Measurements from ENCODE around the gene GALR2.

GALR2 gene

DNA sequence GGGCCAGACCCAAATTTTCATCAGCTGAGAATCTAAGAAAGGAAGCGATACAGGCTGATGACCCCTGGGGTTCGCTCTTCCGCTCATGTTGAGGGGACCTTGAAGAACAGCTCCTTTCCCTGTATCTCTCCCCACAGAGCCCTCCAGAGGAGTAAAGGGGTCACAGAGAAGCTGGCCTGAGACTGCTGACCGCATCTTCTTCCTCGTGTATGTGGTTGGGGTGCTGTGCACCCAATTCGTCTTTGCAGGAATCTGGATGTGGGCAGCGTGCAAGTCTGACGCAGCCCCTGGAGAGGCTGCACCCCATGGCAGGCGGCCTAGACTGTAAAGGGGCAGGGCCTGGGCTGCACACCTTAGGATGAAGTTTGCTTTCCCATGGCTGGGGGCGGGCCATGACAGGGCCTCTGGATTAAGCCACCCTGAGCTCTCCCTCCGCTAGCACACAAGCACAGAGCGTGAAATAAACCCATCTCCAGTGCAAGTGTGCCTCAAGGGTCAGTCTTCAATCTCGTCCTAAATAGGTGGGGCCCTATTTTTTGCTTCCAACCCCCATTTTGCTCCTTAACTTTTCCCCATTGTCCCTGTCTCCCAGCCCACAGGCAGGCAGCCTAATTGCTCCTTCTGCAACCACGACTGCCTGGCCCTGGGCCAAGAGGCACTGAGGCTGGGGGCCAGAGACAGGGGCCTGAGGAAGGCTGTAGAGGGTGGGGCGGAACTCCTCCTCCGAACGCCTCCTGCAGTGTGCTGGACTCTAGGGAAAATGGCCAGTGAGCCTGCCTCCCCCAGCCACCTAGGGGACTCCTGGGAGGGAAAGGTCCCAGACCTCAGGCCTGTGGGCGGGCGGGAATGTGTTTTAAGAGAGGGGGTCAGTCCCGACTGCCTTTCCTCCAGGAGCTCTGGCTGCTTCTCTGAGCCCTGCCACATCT is 8.0 kb downstream of the GALR2 start:
- Mint-ChIP-seq H3K9me3 (no peaks in the 10 kb centered on the region), H3K27ac (no peak overlapping the region), H3K27me3 (peaks cover 16% of the 10 kb centered on the region), H3K4me3 (no peak overlapping the region), H3K4me1 (peaks cover 14% of the 10 kb centered on the region), H3K36me3 (peaks cover 31% of the 10 kb centered on the region)
- no peak for ATAC-seq

DNA sequence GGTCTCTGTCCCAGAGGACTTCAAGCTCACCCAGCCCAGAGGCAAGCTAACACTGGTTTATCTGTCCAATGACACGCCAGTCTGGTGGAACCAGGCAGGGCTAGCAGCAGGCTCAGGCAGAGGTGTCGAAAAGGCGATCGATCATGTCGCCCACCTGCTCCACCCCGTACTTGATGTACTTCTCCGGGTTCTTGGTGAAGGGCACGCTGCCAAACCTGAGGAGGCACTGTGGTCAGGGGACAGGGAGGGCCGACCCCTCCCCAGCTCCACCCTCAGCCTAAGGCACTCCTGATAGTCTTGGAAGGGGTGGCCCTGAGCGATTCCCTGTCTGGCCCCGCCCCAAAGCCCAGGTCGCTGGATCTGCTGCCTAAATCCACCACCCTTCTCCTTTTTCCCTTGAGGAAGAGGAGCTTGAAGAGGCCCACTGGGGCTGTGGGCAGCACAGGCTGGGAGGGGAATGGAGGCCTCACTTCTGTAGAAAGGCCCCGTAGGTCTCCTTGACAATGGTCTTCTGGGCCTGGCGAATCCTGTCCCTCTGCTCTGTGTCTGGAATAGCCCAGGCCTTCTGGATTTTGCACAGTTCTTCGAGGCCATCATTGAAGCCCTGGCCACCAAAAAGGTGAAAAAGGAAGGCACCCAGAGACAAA is 9.1 kb downstream of the GALR2 start:
- H3K4me3 Mint-ChIP-seq, result no peak overlapping the region
- H3K27me3 Mint-ChIP-seq, result peaks cover 5% of the 10 kb centered on the region
- ATAC-seq, result no peak
- no peak overlapping the region for H3K27ac Mint-ChIP-seq
- no peaks in the 10 kb centered on the region for H3K9me3 Mint-ChIP-seq
- H3K4me1 Mint-ChIP-seq, result peaks cover 10% of the 10 kb centered on the region
- peaks cover 40% of the 10 kb centered on the region for H3K36me3 Mint-ChIP-seq

DNA sequence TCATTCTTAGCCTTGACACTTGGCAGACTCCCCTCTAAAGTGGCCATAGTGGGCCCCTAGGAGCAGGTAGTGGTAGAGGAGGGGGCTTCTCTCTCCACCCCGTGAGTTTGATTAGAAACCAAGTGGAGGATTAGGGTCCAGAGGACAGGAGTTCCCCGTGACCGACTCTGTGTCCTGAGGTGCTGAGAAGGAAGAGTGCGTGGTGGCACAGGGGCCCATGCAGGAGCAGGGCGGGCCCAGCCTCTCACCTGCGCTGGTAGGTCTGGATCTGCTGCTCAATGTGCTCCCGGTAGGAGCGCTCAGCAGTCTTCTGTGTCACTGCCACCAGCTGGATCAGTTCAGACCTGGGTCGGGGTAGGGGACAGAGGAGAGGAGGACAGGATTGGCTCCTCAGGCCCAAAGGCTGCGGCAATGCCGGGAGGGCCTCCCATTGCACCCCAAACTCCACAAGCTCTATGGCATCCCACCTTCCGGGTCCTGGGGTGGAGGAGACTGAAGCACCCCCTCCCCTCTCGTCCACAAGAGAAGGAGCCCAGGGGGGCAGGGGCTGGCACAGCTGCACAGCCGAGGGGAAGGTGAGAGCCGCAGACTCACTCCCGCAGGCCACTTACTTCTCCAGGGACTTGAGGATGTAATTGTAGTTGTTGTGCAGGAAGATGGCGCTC is 10.6 kb downstream of the GALR2 start:
- ATAC-seq, result no peak
- H3K9me3 Mint-ChIP-seq, result no peaks in the 10 kb centered on the region
- H3K27me3 Mint-ChIP-seq, result no peaks in the 10 kb centered on the region
- H3K4me1 Mint-ChIP-seq, result peaks cover 7% of the 10 kb centered on the region
- H3K36me3 Mint-ChIP-seq, result peaks cover 54% of the 10 kb centered on the region
- no peak overlapping the region for H3K27ac Mint-ChIP-seq
- no peak overlapping the region for H3K4me3 Mint-ChIP-seq

DNA sequence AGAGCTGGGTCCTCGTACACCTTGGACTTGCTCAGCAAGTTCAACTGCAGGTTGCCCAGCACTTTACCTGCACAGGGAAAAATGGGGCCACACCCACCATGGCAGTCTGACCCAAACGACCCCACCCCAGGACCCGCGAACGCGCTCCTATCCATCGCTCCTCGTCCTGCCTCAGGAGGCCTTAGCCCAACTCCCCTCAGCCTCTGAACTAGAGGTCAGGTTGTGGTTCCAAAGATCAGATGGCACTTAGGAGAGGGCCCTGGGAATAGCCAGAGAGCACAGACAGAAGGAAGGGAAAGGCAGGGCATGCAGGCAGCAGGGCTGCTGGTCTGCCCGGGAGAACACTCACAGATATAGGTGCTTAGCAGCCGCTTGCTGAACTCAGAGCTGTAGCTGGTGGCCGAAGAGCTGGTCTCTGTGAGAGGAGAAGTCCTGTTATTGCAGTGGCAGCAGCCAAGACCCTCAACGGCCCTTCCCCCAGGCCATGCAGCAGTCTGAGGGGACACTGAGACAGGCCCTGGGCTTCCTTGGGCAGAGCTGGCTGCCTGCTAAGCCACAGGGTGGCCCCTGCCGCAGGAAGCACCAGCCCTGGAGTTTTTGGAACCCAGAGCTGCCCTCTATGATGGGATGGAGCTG is 11.3 kb downstream of the GALR2 start:
- H3K36me3 Mint-ChIP-seq, result peaks cover 57% of the 10 kb centered on the region
- H3K27me3 Mint-ChIP-seq, result no peaks in the 10 kb centered on the region
- no peaks in the 10 kb centered on the region for H3K9me3 Mint-ChIP-seq
- no peak overlapping the region for H3K27ac Mint-ChIP-seq
- peaks cover 3% of the 10 kb centered on the region for H3K4me1 Mint-ChIP-seq
- ATAC-seq, result no peak
- H3K4me3 Mint-ChIP-seq, result no peak overlapping the region

DNA sequence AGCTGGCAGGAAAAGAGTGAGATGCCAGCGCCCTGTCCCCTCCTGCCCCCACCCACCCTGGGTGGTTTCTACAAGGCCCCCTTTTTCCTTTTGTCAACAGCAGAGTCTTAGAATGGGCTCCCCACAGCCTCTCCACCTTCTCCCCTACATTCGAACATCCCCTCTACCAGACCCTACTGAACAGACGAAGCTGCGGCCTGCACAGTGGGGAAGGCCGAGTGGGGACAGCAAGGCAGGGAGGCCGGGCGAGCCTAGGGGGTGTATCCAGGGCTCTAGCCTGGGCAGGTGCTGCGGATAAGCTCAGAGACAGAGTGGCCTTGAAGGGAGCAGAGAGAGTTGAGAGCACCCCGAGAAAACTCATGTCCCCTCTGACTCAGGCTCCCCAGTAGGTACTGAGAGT is 11.8 kb downstream of the GALR2 start:
- Mint-ChIP-seq H3K36me3 (peaks cover 62% of the 10 kb centered on the region), H3K9me3 (no peaks in the 10 kb centered on the region), H3K27me3 (no peaks in the 10 kb centered on the region), H3K27ac (no peak overlapping the region), H3K4me1 (no peaks in the 10 kb centered on the region), H3K4me3 (no peak overlapping the region)
- no peak for ATAC-seq

DNA sequence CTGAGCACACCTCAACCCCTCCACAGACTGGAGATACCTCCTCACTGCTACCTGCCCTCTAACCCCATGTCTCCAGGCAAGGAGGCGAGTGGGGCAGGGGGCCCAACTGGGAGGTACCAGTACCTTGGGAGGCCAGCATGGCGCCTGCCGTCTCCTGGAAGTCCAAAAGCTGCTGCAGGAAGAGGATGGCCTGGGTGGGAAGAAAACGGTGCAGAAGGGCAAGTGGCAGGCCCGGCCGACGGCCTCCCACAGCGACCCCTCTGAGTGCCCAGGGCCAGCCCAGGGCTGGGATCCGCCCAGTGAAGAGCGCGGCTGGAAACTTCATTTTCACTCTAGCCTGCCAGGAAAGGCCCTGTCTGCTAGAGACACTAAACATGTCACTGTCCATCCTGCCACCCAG is 12.9 kb downstream of the GALR2 start:
- ATAC-seq, result no peak
- Mint-ChIP-seq H3K9me3 (no peaks in the 10 kb centered on the region), H3K4me1 (no peaks in the 10 kb centered on the region), H3K36me3 (peaks cover 66% of the 10 kb centered on the region), H3K27ac (no peak overlapping the region), H3K4me3 (no peak overlapping the region), H3K27me3 (no peaks in the 10 kb centered on the region)

DNA sequence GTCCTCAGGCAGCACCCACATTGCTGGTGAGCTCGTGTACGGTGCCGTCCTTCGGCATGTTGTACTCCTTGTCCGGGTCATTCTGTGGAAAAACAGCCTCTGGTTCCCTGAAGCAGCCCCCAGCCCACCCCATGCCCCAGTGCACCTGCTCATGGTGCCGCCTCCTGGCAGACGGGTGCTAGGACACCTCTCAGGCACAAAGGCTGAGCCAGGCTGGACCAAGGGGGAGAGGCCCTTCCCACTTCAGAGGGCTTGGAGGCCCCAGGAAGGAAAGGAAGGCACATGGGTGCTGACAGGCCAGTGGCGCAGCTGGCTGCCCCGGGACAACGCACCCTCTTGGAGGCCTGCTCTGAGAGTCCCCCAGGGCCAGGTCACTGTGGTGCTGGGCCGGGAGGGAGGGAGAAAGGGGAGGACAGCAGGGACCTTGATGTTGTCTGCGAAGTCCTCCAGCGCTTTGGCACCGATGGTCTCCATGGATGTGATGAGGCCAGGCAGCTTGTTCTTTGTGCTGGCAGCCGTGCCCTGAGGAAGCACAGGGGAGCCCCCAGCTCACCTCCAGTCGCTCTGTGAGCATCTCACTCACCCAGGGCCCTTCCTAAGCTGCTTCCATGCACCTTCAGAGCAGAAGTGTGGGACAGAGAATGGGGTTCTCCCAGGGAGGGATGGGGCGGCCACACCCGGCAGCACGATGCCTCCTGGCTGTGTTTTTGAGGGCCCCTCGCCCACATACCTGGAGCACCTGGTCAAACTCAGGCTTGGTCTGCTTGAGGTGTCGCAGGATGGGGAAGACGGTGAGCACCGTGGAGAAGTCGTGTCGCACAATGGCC is 13.7 kb downstream of the GALR2 start:
- H3K27ac Mint-ChIP-seq, result no peak overlapping the region
- no peak overlapping the region for H3K4me3 Mint-ChIP-seq
- H3K4me1 Mint-ChIP-seq, result no peaks in the 10 kb centered on the region
- ATAC-seq, result no peak
- H3K36me3 Mint-ChIP-seq, result peaks cover 70% of the 10 kb centered on the region
- no peaks in the 10 kb centered on the region for H3K9me3 Mint-ChIP-seq
- no peaks in the 10 kb centered on the region for H3K27me3 Mint-ChIP-seq

DNA sequence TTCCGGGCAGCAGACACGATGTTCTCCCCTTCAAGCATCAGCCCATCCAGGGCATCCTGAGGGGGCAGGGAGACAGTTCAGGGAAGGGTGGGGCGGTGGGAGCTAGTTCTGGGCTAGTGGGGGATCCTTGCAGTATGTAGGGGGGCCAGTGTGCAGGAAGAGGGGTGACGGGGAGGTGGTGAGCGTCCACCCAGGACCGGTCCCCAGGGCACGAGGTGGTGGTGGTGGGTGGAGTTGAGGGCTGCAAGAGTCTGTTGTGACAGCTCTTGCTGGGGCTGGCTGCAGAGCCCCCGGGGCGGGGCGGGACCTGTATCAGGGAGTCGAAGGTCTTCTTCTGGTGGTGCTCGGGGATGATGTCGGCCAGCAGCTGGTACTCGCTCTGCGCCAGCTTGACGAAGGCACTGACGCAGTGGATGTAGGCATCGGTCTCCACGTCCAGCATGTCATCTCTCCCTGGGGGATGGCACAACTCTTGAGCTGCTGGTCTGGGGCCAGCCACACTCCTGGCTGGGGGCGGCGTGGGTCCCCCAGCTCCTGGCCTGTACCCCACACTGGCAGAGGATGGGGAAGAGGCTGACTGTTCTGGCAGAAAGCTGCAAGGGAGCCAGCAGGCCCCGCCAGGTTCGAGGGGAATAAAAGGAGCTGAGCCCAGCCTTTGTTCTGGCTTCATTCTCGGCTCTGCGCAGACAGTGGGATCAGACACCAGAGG is 14.4 kb downstream of the GALR2 start:
- Mint-ChIP-seq H3K9me3 (no peaks in the 10 kb centered on the region), H3K27ac (no peak overlapping the region), H3K4me3 (no peak overlapping the region), H3K4me1 (no peaks in the 10 kb centered on the region), H3K27me3 (no peaks in the 10 kb centered on the region), H3K36me3 (peaks cover 77% of the 10 kb centered on the region)
- no peak for ATAC-seq

DNA sequence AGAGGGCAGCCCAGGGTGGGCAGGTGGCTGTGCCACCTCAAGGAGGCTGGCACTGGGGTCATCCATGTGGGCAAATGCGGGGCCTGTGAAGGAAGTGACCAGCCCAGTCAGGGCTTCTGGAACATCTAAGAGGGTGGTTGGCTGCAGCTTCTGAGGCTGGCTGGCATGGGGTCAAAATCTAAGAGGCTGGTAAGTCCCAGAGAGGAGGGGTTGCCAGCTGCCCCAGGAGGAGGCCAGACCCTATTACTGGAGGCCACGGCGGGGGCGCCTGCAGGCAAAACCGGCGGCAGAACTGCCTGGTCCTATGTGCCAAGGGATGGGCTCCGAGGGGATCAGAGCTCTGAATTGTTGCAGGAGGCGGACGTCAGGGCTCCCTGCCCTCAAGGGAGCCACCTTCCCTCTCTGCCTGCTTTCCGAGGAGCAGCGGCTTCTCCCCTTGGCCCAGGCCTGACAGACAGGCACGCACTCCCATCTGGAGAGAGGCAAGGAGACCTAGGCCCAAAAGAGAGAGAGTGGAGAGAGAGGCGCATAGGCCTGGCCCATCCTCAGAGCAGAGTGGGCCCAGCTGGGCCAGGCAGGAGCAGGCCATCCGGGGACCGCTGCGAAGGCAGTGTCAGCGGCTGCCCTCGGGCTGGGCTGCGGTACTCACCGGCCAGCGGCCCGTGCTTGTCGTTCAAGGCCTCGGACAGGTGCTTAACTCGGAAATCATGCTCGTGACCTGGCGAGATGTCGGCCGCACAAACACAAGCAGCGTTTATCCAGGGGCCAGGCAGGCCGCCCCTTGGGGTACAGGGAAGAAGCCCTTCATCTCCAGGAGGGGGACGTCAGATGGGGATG is 15.3 kb downstream of the GALR2 start:
- no peak overlapping the region for H3K27ac Mint-ChIP-seq
- ATAC-seq, result no peak
- H3K4me3 Mint-ChIP-seq, result no peak overlapping the region
- H3K27me3 Mint-ChIP-seq, result no peaks in the 10 kb centered on the region
- no peaks in the 10 kb centered on the region for H3K9me3 Mint-ChIP-seq
- H3K36me3 Mint-ChIP-seq, result peaks cover 77% of the 10 kb centered on the region
- H3K4me1 Mint-ChIP-seq, result no peaks in the 10 kb centered on the region

DNA sequence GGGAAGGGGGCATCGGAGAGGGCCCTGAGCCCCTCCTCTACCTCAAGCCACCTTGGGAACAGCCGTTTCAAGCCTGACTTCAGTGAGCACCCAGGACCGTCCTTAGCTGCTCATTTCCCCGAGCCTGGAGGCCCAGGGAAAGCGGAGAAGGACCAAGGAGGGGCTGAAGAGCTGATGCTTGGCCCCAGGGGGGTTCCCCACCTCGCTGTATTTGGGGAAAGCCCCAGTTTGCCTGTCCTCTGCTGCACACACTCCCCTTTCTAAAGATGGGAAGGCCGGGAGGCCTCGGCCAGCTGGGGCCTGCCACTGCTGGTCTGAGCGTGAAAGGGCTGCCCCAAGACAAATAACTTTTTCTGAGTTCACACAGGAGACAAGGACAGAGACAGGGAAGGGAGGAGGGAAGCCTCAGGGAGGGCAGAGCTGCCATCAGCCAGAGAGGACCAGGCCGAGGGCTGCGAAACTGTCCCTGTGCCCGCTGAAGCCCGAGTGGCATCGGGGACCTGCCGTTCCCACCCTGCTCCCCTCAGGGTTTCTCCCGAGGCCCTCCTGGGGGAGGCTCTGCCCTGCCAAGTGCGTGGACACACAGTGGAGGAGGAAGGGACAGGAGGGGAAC is 16.0 kb downstream of the GALR2 start:
- Mint-ChIP-seq H3K27me3 (no peaks in the 10 kb centered on the region), H3K9me3 (no peaks in the 10 kb centered on the region), H3K4me3 (no peak overlapping the region), H3K27ac (no peak overlapping the region), H3K4me1 (no peaks in the 10 kb centered on the region), H3K36me3 (peaks cover 75% of the 10 kb centered on the region)
- no peak for ATAC-seq

DNA sequence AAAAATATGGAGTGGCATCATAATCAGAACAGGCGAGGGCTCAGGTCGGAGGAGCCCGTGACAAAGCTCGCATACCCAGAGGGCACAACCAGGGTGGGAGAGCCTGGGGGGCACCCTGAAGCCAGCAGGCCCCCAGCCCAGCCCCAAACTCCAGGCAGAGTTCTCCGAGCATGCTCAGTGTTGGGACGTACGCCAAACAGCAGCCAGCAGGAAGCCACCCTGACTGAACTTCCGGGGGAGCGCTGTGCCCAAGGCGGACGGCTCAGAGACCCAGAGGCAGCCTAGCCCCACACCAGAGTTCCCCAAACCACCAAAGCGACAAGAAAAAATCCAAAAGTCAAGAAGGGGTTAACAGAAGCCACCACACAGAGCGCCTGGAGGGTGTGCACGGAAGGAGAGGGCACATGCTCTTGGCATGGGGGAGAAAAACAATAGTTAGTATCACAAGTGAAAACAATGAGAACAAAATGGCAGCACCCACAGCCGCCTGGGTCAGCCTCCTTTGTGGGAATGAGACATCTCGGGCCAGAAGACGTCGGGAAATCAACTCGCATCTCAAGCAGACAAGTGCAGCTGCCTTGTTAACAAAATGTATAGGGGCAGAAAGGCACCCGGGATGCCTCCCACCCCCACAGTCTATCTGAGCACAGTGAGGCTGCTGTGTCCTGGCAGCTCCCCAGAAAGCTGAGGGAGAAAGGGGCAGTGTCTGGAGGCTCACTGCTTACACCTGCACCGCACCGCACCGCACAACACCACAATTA is 17.1 kb downstream of the GALR2 start:
- ATAC-seq, result no peak
- no peak overlapping the region for H3K27ac Mint-ChIP-seq
- peaks cover 4% of the 10 kb centered on the region for H3K4me1 Mint-ChIP-seq
- peaks cover 71% of the 10 kb centered on the region for H3K36me3 Mint-ChIP-seq
- no peak overlapping the region for H3K4me3 Mint-ChIP-seq
- no peaks in the 10 kb centered on the region for H3K27me3 Mint-ChIP-seq
- H3K9me3 Mint-ChIP-seq, result no peaks in the 10 kb centered on the region

DNA sequence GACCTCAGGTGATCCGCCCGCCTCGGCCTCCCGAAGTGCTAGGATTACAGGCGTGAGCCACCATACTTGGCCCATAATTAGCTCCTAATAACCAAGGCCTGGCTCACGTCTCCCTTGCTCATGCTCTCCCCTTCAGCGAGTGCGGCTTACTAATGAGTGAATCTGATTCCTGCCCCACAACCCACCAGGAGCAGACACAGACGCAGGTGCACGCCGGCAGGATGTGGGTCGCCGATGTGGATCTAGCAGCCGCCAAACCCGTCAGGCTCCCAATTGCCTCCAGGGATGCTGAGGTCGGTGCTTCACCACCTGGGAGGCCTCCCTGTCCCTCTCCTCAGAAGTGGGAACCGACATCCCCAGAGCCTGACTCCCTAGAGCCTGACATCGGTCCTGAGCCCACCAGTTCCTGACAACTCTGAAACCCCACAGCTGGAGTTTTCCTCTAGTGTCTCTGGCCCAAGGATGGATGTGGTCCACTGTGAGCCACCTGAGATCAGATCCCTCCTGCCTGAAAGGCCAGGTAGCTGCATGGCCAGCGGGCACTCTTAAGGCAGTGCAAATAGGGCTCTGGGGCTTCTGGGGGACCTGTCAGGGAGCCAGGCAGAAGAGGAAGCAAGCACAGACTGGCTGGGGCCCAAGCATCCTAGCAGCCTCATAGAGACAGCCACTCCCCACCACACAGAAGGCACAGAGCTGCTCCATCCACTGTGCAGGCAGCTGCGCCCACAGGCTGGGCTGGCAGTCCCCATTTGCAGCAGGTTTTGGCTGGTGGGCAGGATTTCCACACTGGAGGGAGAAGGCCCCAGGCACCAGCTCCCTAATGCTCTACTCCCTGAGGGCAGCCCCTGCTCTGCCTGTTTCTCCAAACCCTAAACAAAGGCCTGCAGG is 18.2 kb downstream of the GALR2 start:
- peaks cover 4% of the 10 kb centered on the region for H3K4me1 Mint-ChIP-seq
- no peaks in the 10 kb centered on the region for H3K27me3 Mint-ChIP-seq
- no peak overlapping the region for H3K4me3 Mint-ChIP-seq
- peaks cover 72% of the 10 kb centered on the region for H3K36me3 Mint-ChIP-seq
- H3K9me3 Mint-ChIP-seq, result no peaks in the 10 kb centered on the region
- no peak overlapping the region for H3K27ac Mint-ChIP-seq
- no peak for ATAC-seq
